Measurements from ENCODE around the gene ANAPC16. TPM values are rescaled to one million over a fixed set of nuclear protein-coding genes. Genes with fewer than 3 reads are reported as not detected.

Gene ANAPC16
- total RNA-seq, 2 donors from 2014 or later = 57.4 to 68.4 TPM

- Histone ChIP-seq H3K9ac (ENCODE audit: extremely low read depth, low read length, poor library complexity, severe bottlenecking) (no peak overlapping the region), H3K27ac (ENCODE audit: low read depth, low read length) (no peak overlapping the region), H3K4me3 (ENCODE audit: low read length) (no peak overlapping the region), H3K9me3 (ENCODE audit: control insufficient read depth, low read length) (no peaks in the 10 kb centered on the region), H3K27me3 (ENCODE audit: control insufficient read depth, insufficient read depth, low read length, poor library complexity, severe bottlenecking) (no peaks in the 10 kb centered on the region), H3K36me3 (ENCODE audit: control insufficient read depth, insufficient read depth, low read length) (no peaks in the 10 kb centered on the region), H3K4me1 (ENCODE audit: control insufficient read depth, insufficient read depth, low read length) (peaks cover 11% of the 10 kb centered on the region)
- 91 to 94% methylated on average over 4 of the region's 4 CpGs for WGBS, 2 experiments (ENCODE audit: insufficient coverage in 1 of 2, insufficient read length in 1 of 2)
- Mint-ChIP-seq H3K36me3 (ENCODE audit: low read depth) (no peaks in the 10 kb centered on the region), H3K4me3 (no peak overlapping the region), H3K27me3 (ENCODE audit: insufficient read depth) (no peaks in the 10 kb centered on the region), H3K27ac (no peak overlapping the region), H3K9me3 (no peaks in the 10 kb centered on the region), H3K4me1 (peaks cover 48% of the 10 kb centered on the region)
- peak; percentile 72 for DNase-seq
- peak; percentile 50 for TF ChIP-seq CTCF (conservative IDR thresholded peaks at IDR 0.05)
Observed at GRCh38 chr10:72258617-72259016, 42.8 kb downstream of the ANAPC16 start.

GRCh38 chr10:72259491-72260238, 43.9 kb downstream of the ANAPC16 start:
- H3K4me3 ChIP-seq (ENCODE audit: low read length) = no peak overlapping the region
- H3K36me3 ChIP-seq (ENCODE audit: control insufficient read depth, insufficient read depth, low read length) = no peaks in the 10 kb centered on the region
- H3K27me3 ChIP-seq (ENCODE audit: control insufficient read depth, insufficient read depth, low read length, poor library complexity, severe bottlenecking) = no peaks in the 10 kb centered on the region
- peaks cover 11% of the 10 kb centered on the region for H3K4me1 ChIP-seq (ENCODE audit: control insufficient read depth, insufficient read depth, low read length)
- H3K9me3 Mint-ChIP-seq = no peaks in the 10 kb centered on the region
- H3K9ac ChIP-seq (ENCODE audit: extremely low read depth, low read length, poor library complexity, severe bottlenecking) = no peak overlapping the region
- H3K27ac Mint-ChIP-seq = peak overlapping the region; percentile 97
- H3K4me3 Mint-ChIP-seq = no peak overlapping the region
- H3K27ac ChIP-seq (ENCODE audit: low read depth, low read length) = peak overlapping the region; percentile 88
- no peaks in the 10 kb centered on the region for H3K36me3 Mint-ChIP-seq (ENCODE audit: low read depth)
- peaks cover 49% of the 10 kb centered on the region for H3K4me1 Mint-ChIP-seq
- no peaks in the 10 kb centered on the region for H3K9me3 ChIP-seq (ENCODE audit: control insufficient read depth, low read length)
- no peak for TF ChIP-seq CTCF (conservative IDR thresholded peaks at IDR 0.05)
- DNase-seq = no peak
- H3K27me3 Mint-ChIP-seq (ENCODE audit: insufficient read depth) = no peaks in the 10 kb centered on the region
- 70 to 84% methylated on average over 3 to 5 of the region's 5 CpGs for WGBS, 2 experiments (ENCODE audit: insufficient coverage in 1 of 2, insufficient read length in 1 of 2)

DNA sequence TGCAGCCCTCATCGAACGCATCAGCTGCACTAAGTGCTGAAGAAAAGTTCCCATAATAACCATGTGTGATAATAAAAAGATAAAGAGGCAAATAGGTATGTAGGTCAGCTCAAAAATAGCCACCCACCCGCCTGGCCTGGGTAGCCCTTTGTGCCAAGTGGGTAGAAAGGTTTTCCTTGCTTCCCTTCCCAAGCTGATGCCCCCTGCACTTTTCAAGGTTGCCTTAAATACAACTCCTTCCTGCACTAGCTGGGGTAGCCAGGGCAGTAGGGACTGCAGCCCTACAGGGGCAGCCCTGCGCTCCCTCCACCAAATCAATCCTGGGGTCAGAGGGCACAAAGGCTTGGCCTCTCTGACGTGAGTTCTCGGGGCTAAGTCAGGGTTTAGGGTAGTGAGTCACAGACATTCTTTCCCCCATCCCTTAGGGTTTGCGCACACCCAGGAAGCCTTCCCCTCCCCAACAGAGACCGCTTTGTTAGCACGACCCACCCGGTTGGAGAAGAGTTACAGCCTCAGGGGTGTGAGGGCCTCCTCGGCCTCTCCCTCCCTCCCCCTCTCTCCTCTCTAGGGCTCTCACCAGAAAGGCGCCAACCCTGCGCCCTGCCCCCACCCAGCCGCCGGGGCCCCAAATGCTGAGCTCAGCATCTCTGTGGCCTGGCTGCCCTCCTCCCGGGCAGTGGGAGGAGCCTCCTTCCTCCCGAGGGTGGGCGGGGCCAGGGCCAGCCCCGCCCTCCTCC, 44.6 kb downstream of the ANAPC16 start:
- no peaks in the 10 kb centered on the region for H3K36me3 ChIP-seq (ENCODE audit: control insufficient read depth, insufficient read depth, low read length)
- H3K9ac ChIP-seq (ENCODE audit: extremely low read depth, low read length, poor library complexity, severe bottlenecking) = no peak overlapping the region
- H3K4me1 ChIP-seq (ENCODE audit: control insufficient read depth, insufficient read depth, low read length) = peaks cover 12% of the 10 kb centered on the region
- Mint-ChIP-seq H3K9me3 (no peaks in the 10 kb centered on the region), H3K27me3 (ENCODE audit: insufficient read depth) (no peaks in the 10 kb centered on the region), H3K36me3 (ENCODE audit: low read depth) (no peaks in the 10 kb centered on the region), H3K4me1 (peaks cover 47% of the 10 kb centered on the region), H3K4me3 (peak overlapping the region; percentile 66), H3K27ac (peak overlapping the region; percentile 97)
- no peaks in the 10 kb centered on the region for H3K9me3 ChIP-seq (ENCODE audit: control insufficient read depth, low read length)
- no peak for DNase-seq
- peak overlapping the region; percentile 6 for H3K4me3 ChIP-seq (ENCODE audit: low read length)
- H3K27me3 ChIP-seq (ENCODE audit: control insufficient read depth, insufficient read depth, low read length, poor library complexity, severe bottlenecking) = no peaks in the 10 kb centered on the region
- H3K27ac ChIP-seq (ENCODE audit: low read depth, low read length) = peak overlapping the region; percentile 88
- no peak for TF ChIP-seq CTCF (conservative IDR thresholded peaks at IDR 0.05)
- WGBS, 2 experiments (ENCODE audit: insufficient coverage in 1 of 2, insufficient read length in 1 of 2) = 23 to 24% methylated on average over 10 to 19 of the region's 19 CpGs

All from endodermal cell (in vitro differentiated cells).